ENCODE data around the gene SIK3.

The SIK3 gene

GRCh38 chr11:116890607-116891006 lies 207.6 kb downstream of the SIK3 start:
- no peak for TF ChIP-seq CTCF (conservative IDR thresholded peaks at IDR 0.05; ENCODE audit: control insufficient read depth, insufficient read depth, low read depth, low read length)
- no peak for DNase-seq (ENCODE audit: low read depth)
- no peak overlapping the region for H3K4me3 ChIP-seq (ENCODE audit: control insufficient read depth, low read depth, low read length)

- no peak overlapping the region for H3K4me3 ChIP-seq (ENCODE audit: control insufficient read depth, low read depth, low read length)
- TF ChIP-seq CTCF (conservative IDR thresholded peaks at IDR 0.05; ENCODE audit: control insufficient read depth, insufficient read depth, low read depth, low read length), result no peak
- DNase-seq (ENCODE audit: low read depth), result no peak
Observed at GRCh38 chr11:116890193-116890592, 208.0 kb downstream of the SIK3 start.

GRCh38 chr11:116888884-116889549 lies 209.2 kb downstream of the SIK3 start:
- no peak for DNase-seq (ENCODE audit: low read depth)
- H3K4me3 ChIP-seq (ENCODE audit: control insufficient read depth, low read depth, low read length), result no peak overlapping the region
- no peak for TF ChIP-seq CTCF (conservative IDR thresholded peaks at IDR 0.05; ENCODE audit: control insufficient read depth, insufficient read depth, low read depth, low read length)

- no peak overlapping the region for H3K4me3 ChIP-seq (ENCODE audit: control insufficient read depth, low read depth, low read length)
- no peak for DNase-seq (ENCODE audit: low read depth)
- no peak for TF ChIP-seq CTCF (conservative IDR thresholded peaks at IDR 0.05; ENCODE audit: control insufficient read depth, insufficient read depth, low read depth, low read length)
Observed at GRCh38 chr11:116888024-116888423, 210.2 kb downstream of the SIK3 start.

GRCh38 chr11:116885951-116886655 lies 212.1 kb downstream of the SIK3 start:
- no peak for TF ChIP-seq CTCF (conservative IDR thresholded peaks at IDR 0.05; ENCODE audit: control insufficient read depth, insufficient read depth, low read depth, low read length)
- DNase-seq (ENCODE audit: low read depth), result peak; percentile 73
- no peak overlapping the region for H3K4me3 ChIP-seq (ENCODE audit: control insufficient read depth, low read depth, low read length)

GRCh38 chr11:116882386-116882785 lies 215.8 kb downstream of the SIK3 start:
- TF ChIP-seq CTCF (conservative IDR thresholded peaks at IDR 0.05; ENCODE audit: control insufficient read depth, insufficient read depth, low read depth, low read length), result no peak
- H3K4me3 ChIP-seq (ENCODE audit: control insufficient read depth, low read depth, low read length), result no peak overlapping the region
- peak; percentile 92 for DNase-seq (ENCODE audit: low read depth)
